ENCODE results near the gene PRKCE. TPM values are rescaled to one million over a fixed set of nuclear protein-coding genes. Genes with fewer than 3 reads are reported as not detected.
A peak's percentile ranks its signal among the peaks of the same experiment; 100 is the strongest.

Gene PRKCE
- total and polyA plus RNA-seq, 2 donors: 3.2 to 3.3 TPM

DNA sequence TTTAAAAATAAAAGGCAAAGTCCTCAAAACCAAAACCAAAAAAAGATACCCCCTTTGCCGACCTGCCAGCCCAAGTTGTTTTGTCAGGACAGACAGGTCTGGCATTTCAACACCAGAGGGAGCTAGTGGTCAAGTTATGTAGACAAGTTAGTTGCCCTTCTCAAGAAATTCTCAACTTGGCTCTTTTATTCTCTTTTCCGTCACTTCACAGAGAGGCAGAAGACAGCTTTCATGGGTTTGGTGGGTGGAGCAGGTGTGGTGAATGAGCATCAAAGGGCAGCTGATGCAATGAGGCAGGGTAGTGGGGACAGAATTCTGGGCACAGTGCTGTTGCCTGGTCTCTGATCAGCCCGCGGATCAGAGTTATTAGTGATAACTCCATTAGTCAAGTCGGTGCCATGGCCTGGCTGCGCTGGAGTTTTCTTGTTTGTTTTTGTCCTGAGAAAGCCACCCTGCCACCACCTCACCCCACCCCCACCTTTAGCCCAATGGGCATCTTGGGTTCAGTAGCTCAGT is 342.1 kb downstream of the PRKCE start:
- DNase-seq (ENCODE audit: low read depth in 6 of 9, low spot score in 9 of 9): peak; percentile 42 to 92 (median 78)
- Histone ChIP-seq H3K4me1 (ENCODE audit: control insufficient read depth in 2 of 2, insufficient read depth in 2 of 2, low read length in 2 of 2) (peaks cover 7 to 21% of the 10 kb centered on the region in 2 donors), H3K36me3 (ENCODE audit: control insufficient read depth in 2 of 2, insufficient read depth in 2 of 2, low read length in 1 of 2) (no peaks in the 10 kb centered on the region), H3K9me3 (ENCODE audit: control insufficient read depth in 2 of 2, insufficient read depth in 1 of 2, low read length in 1 of 2) (no peaks in the 10 kb centered on the region), H3K27me3 (ENCODE audit: control insufficient read depth in 2 of 2, insufficient read depth in 1 of 2, low read length in 1 of 2) (no peaks in the 10 kb centered on the region), H3K4me3 (ENCODE audit: low read length in 2 of 2) (no peak overlapping the region), H3K27ac (ENCODE audit: low read depth in 1 of 2, low read length in 1 of 2) (no peak overlapping the region)
- 66% methylated on average over 6 of the region's 6 CpGs for WGBS

DNA sequence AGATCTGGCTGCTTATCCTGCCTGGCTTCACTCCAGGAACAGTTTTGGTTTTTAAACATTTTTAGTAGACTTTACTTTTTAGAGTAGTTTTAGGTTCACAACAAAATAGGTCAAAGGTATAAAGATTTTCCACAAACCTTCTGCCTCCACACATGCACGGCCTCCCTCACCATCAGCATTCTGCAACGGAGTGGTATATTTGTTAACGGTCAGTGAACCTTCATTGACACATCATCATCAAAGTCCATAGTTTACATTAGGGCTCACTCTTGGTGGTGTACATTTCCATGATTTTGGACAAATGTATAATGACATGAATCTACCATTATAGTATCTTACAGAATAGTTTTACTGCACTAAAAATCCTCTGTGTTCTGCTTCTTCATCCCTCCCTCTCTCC is 342.6 kb downstream of the PRKCE start:
- WGBS: 99% methylated on average over 3 of the region's 3 CpGs
- Histone ChIP-seq H3K4me1 (ENCODE audit: control insufficient read depth in 2 of 2, insufficient read depth in 2 of 2, low read length in 2 of 2) (peaks cover 4 to 15% of the 10 kb centered on the region in 2 donors), H3K4me3 (ENCODE audit: low read length in 2 of 2) (no peak overlapping the region), H3K27ac (ENCODE audit: low read depth in 1 of 2, low read length in 1 of 2) (no peak overlapping the region), H3K27me3 (ENCODE audit: control insufficient read depth in 2 of 2, insufficient read depth in 1 of 2, low read length in 1 of 2) (no peaks in the 10 kb centered on the region), H3K9me3 (ENCODE audit: control insufficient read depth in 2 of 2, insufficient read depth in 1 of 2, low read length in 1 of 2) (no peaks in the 10 kb centered on the region), H3K36me3 (ENCODE audit: control insufficient read depth in 2 of 2, insufficient read depth in 2 of 2, low read length in 1 of 2) (no peaks in the 10 kb centered on the region)
- no peak for DNase-seq (ENCODE audit: low read depth in 6 of 9, low spot score in 9 of 9)

DNA sequence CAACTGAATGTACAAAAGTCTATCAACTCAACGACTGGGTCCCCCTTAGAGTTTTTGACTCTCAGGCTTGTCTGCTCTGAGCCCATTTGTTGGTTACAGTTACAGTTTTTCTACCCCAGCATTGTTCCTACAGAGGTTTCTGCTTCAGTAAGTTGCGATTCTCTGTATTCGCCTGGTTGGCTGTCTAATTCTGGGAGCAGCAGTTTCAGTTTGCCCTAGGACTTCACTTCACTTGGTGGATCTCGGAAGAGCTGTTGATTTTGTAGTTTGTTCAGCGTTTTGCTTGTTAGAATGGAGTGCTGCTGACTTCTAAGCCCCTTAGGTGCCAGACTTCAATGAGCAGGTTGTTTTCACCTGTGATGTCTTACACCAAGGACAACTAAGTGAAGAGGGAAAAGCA is 349.2 kb downstream of the PRKCE start:
- DNase-seq (ENCODE audit: low read depth in 6 of 9, low spot score in 9 of 9): no peak
- H3K4me1 ChIP-seq (ENCODE audit: control insufficient read depth in 2 of 2, insufficient read depth in 2 of 2, low read length in 2 of 2): no peaks in the 10 kb centered on the region
- WGBS: 97% methylated on average over 5 of the region's 5 CpGs
- no peak overlapping the region for H3K27ac ChIP-seq (ENCODE audit: low read depth in 1 of 2, low read length in 1 of 2)
- H3K4me3 ChIP-seq (ENCODE audit: low read length in 2 of 2): no peak overlapping the region
- no peaks in the 10 kb centered on the region for H3K9me3 ChIP-seq (ENCODE audit: control insufficient read depth in 2 of 2, insufficient read depth in 1 of 2, low read length in 1 of 2)
- H3K27me3 ChIP-seq (ENCODE audit: control insufficient read depth in 2 of 2, insufficient read depth in 1 of 2, low read length in 1 of 2): no peaks in the 10 kb centered on the region
- H3K36me3 ChIP-seq (ENCODE audit: control insufficient read depth in 2 of 2, insufficient read depth in 2 of 2, low read length in 1 of 2): no peaks in the 10 kb centered on the region

DNA sequence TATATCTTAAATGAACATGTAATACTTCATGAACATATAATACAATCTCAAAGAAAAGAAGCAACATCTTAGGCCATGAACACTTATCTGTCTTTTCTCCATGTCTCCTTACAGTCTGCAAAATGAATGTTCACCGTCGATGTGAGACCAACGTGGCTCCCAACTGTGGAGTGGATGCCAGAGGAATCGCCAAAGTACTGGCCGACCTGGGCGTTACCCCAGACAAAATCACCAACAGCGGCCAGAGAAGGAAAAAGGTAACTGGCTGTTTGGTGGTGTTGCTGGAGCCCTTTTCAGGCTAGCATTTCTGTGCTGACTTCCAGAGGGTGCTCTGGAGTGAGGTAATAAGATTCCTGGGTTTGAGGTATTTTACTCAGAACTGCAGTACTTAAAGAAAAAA is 349.8 kb downstream of the PRKCE start:
- H3K36me3 ChIP-seq (ENCODE audit: control insufficient read depth in 2 of 2, insufficient read depth in 2 of 2, low read length in 1 of 2): no peaks in the 10 kb centered on the region
- H3K9me3 ChIP-seq (ENCODE audit: control insufficient read depth in 2 of 2, insufficient read depth in 1 of 2, low read length in 1 of 2): no peaks in the 10 kb centered on the region
- no peaks in the 10 kb centered on the region for H3K4me1 ChIP-seq (ENCODE audit: control insufficient read depth in 2 of 2, insufficient read depth in 2 of 2, low read length in 2 of 2)
- WGBS: 98% methylated on average over 7 of the region's 7 CpGs
- no peak overlapping the region for H3K27ac ChIP-seq (ENCODE audit: low read depth in 1 of 2, low read length in 1 of 2)
- H3K27me3 ChIP-seq (ENCODE audit: control insufficient read depth in 2 of 2, insufficient read depth in 1 of 2, low read length in 1 of 2): no peaks in the 10 kb centered on the region
- no peak for DNase-seq (ENCODE audit: low read depth in 6 of 9, low spot score in 9 of 9)
- H3K4me3 ChIP-seq (ENCODE audit: low read length in 2 of 2): no peak overlapping the region

DNA sequence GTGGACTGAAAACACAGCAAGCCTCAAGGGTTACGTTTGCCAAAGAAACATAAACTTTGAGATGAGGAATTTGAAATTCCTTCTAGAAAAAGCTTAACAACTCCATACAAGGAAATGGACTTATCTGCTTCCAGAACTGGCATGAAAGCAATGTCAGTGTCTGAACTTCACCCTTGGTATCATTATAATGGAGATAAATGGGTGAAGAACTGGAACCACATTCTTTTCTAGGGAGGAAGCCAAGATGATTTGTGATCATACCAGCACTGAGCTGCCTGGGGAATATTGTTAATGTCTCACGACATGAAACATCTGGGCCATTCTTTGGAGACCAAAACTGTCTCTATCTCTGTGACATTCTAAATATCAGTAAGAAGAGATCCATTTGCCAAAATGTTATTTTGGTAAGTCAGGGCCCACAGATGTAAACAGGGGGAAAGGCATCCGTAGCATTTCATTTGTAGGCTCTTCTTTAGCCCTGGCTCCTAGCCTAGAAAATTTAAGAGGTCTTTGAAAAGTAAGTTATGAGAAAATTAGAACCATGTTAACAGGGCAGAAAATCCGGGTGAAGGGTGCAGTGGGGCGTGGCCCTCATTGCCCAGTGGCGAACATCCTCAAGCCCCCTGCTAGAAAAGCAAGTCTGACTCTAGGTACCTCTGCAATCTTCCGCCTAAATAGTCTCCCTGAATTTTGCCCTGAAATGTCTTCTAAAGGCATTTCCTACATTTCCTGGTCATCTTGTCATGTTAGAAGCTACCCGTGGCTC is 350.4 kb downstream of the PRKCE start:
- Histone ChIP-seq H3K4me1 (ENCODE audit: control insufficient read depth in 2 of 2, insufficient read depth in 2 of 2, low read length in 2 of 2) (no peaks in the 10 kb centered on the region), H3K27me3 (ENCODE audit: control insufficient read depth in 2 of 2, insufficient read depth in 1 of 2, low read length in 1 of 2) (no peaks in the 10 kb centered on the region), H3K27ac (ENCODE audit: low read depth in 1 of 2, low read length in 1 of 2) (no peak overlapping the region), H3K36me3 (ENCODE audit: control insufficient read depth in 2 of 2, insufficient read depth in 2 of 2, low read length in 1 of 2) (no peaks in the 10 kb centered on the region), H3K9me3 (ENCODE audit: control insufficient read depth in 2 of 2, insufficient read depth in 1 of 2, low read length in 1 of 2) (no peaks in the 10 kb centered on the region), H3K4me3 (ENCODE audit: low read length in 2 of 2) (no peak overlapping the region)
- no peak for DNase-seq (ENCODE audit: low read depth in 6 of 9, low spot score in 9 of 9)
- WGBS: 96% methylated on average over 8 of the region's 8 CpGs

DNA sequence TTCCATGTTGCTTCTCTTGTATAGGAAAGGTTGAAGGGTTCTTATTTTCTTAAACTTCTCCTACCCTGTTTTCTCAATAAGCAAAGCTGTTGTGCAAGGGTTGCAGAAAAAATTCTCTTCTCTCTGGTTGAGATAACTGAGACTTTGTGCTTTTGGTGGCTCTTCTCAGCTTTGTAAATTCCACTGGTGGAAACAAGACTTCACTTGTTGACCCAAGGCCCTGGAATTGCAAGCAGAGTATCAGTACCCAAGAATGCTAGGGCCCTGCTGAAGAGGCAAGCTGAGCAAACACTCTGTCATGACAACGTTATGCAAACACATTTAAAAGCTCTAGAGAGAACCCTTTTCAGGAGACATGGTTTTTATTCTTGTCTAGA is 351.0 kb downstream of the PRKCE start:
- Histone ChIP-seq H3K36me3 (ENCODE audit: control insufficient read depth in 2 of 2, insufficient read depth in 2 of 2, low read length in 1 of 2) (no peaks in the 10 kb centered on the region), H3K4me3 (ENCODE audit: low read length in 2 of 2) (no peak overlapping the region), H3K9me3 (ENCODE audit: control insufficient read depth in 2 of 2, insufficient read depth in 1 of 2, low read length in 1 of 2) (no peaks in the 10 kb centered on the region), H3K27ac (ENCODE audit: low read depth in 1 of 2, low read length in 1 of 2) (no peak overlapping the region), H3K4me1 (ENCODE audit: control insufficient read depth in 2 of 2, insufficient read depth in 2 of 2, low read length in 2 of 2) (no peaks in the 10 kb centered on the region), H3K27me3 (ENCODE audit: control insufficient read depth in 2 of 2, insufficient read depth in 1 of 2, low read length in 1 of 2) (no peaks in the 10 kb centered on the region)
- WGBS: 96% methylated on average over 1 of the region's 1 CpG
- DNase-seq (ENCODE audit: low read depth in 6 of 9, low spot score in 9 of 9): no peak

DNA sequence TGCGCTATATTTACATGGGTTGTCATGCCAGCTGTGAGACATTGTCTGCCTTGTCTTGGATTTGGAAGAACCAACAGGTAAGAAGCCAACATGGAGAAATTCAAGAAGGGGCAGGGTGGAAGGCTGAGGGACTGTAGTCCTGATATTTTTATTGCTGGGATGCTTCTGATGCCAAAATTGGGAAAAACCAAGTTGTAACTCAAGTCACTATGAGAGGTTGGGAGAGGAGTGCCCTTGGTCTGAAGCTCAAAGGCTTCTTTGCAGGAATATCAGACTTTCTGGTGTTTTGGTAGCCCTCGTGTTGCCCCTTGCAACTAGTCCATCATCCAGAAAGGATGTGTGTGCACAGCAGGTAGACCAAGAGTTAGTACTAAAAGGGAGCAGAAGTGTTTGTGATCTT is 351.5 kb downstream of the PRKCE start:
- Histone ChIP-seq H3K27me3 (ENCODE audit: control insufficient read depth in 2 of 2, insufficient read depth in 1 of 2, low read length in 1 of 2) (no peaks in the 10 kb centered on the region), H3K36me3 (ENCODE audit: control insufficient read depth in 2 of 2, insufficient read depth in 2 of 2, low read length in 1 of 2) (no peaks in the 10 kb centered on the region), H3K27ac (ENCODE audit: low read depth in 1 of 2, low read length in 1 of 2) (no peak overlapping the region), H3K9me3 (ENCODE audit: control insufficient read depth in 2 of 2, insufficient read depth in 1 of 2, low read length in 1 of 2) (no peaks in the 10 kb centered on the region), H3K4me3 (ENCODE audit: low read length in 2 of 2) (no peak overlapping the region), H3K4me1 (ENCODE audit: control insufficient read depth in 2 of 2, insufficient read depth in 2 of 2, low read length in 2 of 2) (no peaks in the 10 kb centered on the region)
- DNase-seq (ENCODE audit: low read depth in 6 of 9, low spot score in 9 of 9): no peak
- over 99% methylated on average over 2 of the region's 2 CpGs for WGBS

DNA sequence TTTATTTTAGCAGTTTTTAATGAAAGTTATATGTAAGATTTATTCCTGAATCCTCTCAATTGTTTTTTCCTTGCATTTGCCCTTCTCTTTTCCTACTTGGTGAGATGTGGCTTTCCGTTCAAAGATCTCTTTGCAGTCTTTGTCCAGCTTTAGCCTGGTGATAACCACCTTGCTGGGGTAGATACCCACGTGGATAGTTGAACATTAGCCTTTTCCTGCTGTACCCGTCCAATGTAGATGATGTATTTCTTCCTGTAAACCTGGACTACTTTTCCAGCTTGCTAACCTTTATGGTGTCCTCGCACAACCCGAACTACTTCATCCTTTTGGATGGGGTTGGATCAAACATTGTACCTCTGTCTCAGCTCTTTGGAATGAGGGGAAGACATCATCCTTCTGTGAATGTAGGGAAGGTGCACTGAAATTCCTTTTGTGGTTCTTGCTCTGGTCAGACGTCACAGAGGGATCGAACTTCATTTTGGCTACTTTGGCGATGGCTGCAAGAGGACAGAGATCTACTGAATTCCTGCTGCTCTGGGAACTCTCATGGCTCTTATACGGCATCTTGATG is 352.5 kb downstream of the PRKCE start:
- Histone ChIP-seq H3K27me3 (ENCODE audit: control insufficient read depth in 2 of 2, insufficient read depth in 1 of 2, low read length in 1 of 2) (no peaks in the 10 kb centered on the region), H3K4me1 (ENCODE audit: control insufficient read depth in 2 of 2, insufficient read depth in 2 of 2, low read length in 2 of 2) (no peaks in the 10 kb centered on the region), H3K9me3 (ENCODE audit: control insufficient read depth in 2 of 2, insufficient read depth in 1 of 2, low read length in 1 of 2) (no peaks in the 10 kb centered on the region), H3K27ac (ENCODE audit: low read depth in 1 of 2, low read length in 1 of 2) (no peak overlapping the region), H3K36me3 (ENCODE audit: control insufficient read depth in 2 of 2, insufficient read depth in 2 of 2, low read length in 1 of 2) (no peaks in the 10 kb centered on the region), H3K4me3 (ENCODE audit: low read length in 2 of 2) (no peak overlapping the region)
- WGBS: 96% methylated on average over 9 of the region's 9 CpGs
- no peak for DNase-seq (ENCODE audit: low read depth in 6 of 9, low spot score in 9 of 9)

DNA sequence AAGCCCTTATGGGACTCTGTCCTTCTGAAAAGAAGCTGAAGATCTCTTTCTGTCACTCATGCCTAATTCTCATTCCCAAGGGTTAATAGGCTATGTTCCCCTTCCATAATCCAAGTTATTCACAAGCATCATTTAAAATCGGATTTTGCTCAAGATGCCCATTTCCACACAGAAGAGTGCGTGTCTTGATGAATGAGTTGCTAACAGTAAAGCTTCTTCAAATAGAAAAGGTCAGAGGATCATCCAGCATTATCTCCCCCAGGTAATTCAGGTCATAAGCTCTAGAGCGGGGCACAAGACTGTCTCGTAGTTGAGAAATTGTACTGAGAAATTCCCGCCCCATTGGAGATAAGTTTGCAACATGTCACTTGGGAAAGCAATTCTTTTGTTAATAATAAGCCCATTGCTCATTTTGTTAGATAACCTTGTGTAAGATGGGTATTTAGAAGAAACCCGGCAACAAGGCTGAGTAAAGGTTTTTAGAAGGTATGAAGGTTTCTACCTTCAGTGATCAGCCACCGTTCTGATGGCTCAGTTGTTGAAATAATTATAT is 355.1 kb downstream of the PRKCE start:
- no peaks in the 10 kb centered on the region for H3K36me3 ChIP-seq (ENCODE audit: control insufficient read depth in 2 of 2, insufficient read depth in 2 of 2, low read length in 1 of 2)
- DNase-seq (ENCODE audit: low read depth in 6 of 9, low spot score in 9 of 9): no peak
- no peaks in the 10 kb centered on the region for H3K9me3 ChIP-seq (ENCODE audit: control insufficient read depth in 2 of 2, insufficient read depth in 1 of 2, low read length in 1 of 2)
- no peaks in the 10 kb centered on the region for H3K27me3 ChIP-seq (ENCODE audit: control insufficient read depth in 2 of 2, insufficient read depth in 1 of 2, low read length in 1 of 2)
- no peak overlapping the region for H3K4me3 ChIP-seq (ENCODE audit: low read length in 2 of 2)
- no peaks in the 10 kb centered on the region for H3K4me1 ChIP-seq (ENCODE audit: control insufficient read depth in 2 of 2, insufficient read depth in 2 of 2, low read length in 2 of 2)
- H3K27ac ChIP-seq (ENCODE audit: low read depth in 1 of 2, low read length in 1 of 2): no peak overlapping the region
- 98% methylated on average over 7 of the region's 7 CpGs for WGBS
